Hepatocyte (in vitro differentiated cells): Measurements from ENCODE around the gene KL.

Experiments
- EZH2 ChIP-seq: fragments of 200-600 bp; sonication (generic); IDR thresholded peaks from 2 replicates; pipeline ENCODE4 v1.6.1; 2016; ENCODE audit warnings: antibody characterized with exemption, mild to moderate bottlenecking, borderline replicate concordance
- EZH2phosphoT487 ChIP-seq: fragments of 200-600 bp; sonication (generic); IDR thresholded peaks from one replicate; pipeline ENCODE4 v1.6.1; 2018; ENCODE audit warnings: antibody characterized with exemption, mild to moderate bottlenecking, low read depth, moderate library complexity; ENCODE audit not compliant: unreplicated experiment, severe bottlenecking
- TF ChIP-seq, protein P1 (sequence below): fragments of 200-600 bp; sonication (generic); IDR thresholded peaks from 2 replicates; pipeline ENCODE4 v1.5.1; 2016; ENCODE audit warnings: antibody characterized with exemption, mild to moderate bottlenecking; ENCODE audit not compliant: poor library complexity

DNA sequence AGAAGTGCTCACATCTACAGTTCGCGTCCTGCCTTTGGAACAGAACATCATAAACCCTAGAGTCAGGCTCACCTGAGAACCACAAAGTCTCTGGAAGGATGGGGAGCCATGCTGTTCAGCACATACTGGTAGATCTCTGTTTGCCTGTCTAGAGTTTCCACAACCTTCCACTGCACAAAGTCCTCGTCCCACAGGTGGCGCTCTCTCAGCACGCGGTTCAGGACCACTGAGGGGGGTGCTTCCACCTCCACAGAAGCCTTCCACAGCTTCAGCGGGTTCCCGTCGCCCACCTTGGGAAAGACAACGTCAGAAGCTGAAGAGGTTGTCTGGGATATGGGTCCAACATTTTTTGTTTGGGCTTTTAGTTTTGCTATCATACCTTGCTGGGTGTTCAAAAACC, 93.6 kb downstream of the KL start:
- TF ChIP-seq, protein P1, sequence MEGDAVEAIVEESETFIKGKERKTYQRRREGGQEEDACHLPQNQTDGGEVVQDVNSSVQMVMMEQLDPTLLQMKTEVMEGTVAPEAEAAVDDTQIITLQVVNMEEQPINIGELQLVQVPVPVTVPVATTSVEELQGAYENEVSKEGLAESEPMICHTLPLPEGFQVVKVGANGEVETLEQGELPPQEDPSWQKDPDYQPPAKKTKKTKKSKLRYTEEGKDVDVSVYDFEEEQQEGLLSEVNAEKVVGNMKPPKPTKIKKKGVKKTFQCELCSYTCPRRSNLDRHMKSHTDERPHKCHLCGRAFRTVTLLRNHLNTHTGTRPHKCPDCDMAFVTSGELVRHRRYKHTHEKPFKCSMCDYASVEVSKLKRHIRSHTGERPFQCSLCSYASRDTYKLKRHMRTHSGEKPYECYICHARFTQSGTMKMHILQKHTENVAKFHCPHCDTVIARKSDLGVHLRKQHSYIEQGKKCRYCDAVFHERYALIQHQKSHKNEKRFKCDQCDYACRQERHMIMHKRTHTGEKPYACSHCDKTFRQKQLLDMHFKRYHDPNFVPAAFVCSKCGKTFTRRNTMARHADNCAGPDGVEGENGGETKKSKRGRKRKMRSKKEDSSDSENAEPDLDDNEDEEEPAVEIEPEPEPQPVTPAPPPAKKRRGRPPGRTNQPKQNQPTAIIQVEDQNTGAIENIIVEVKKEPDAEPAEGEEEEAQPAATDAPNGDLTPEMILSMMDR: peak; percentile 7
- TF ChIP-seq EZH2phosphoT487 (no peak), EZH2 (no peak)
